ENCODE data around the gene CTNNA1. TPM values are rescaled to one million over a fixed set of nuclear protein-coding genes. Genes with fewer than 3 reads are reported as not detected.

The CTNNA1 gene
- total RNA-seq, 2 donors from 2014 or later = 13.7 to 20.9 TPM

DNA sequence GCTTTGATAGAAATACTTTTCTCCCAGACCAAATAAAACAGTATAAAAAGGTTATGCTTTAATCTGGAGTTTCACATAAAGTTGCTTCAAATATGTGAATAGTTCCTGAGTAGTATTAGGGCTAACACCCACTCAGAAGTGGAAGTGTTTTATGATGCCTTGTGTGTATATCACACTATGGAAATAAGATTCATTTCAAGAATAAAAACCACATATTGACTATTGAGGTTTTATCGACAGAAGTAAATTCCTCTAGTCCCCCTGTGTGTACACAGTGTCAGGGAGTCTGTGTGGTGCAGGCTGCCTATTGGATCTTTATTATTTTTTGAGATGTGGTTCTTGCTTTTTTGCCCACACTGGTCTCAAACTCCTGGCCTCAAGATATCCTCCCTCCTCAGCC lies 142.7 kb downstream of the CTNNA1 start:
- ATAC-seq (no peak), DNase-seq (no peak)
- no peaks in the 10 kb centered on the region for H3K27me3 Mint-ChIP-seq
- peaks cover 3% of the 10 kb centered on the region for H3K4me1 Mint-ChIP-seq
- no peaks in the 10 kb centered on the region for H3K9me3 ChIP-seq (ENCODE audit: control insufficient read depth, low read length, poor library complexity, severe bottlenecking)
- H3K27ac Mint-ChIP-seq = no peak overlapping the region
- H3K36me3 Mint-ChIP-seq (ENCODE audit: low read depth) = peaks cover 4% of the 10 kb centered on the region
- no peak overlapping the region for H3K4me3 Mint-ChIP-seq

DNA sequence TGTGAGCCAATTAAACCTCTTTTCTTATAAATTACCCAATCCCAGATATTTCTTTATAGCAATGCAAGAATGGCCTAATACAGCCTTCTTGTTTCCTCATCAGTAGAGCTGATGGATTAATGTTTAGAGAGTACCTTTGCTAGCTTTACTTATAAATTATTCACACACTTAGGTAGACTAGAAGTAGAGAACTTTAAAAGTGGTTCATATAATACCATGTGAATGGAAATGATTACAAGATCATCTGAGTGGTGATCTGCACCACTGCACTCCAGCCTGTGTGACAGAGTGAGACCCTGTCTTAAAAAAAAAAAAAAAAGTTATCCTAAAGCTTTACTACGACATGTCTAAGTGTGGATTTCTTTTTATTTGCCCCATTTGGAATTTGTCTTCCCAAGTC lies 145.1 kb downstream of the CTNNA1 start:
- no peak for ATAC-seq
- no peak overlapping the region for H3K4me3 Mint-ChIP-seq
- H3K27ac Mint-ChIP-seq = no peak overlapping the region

DNA sequence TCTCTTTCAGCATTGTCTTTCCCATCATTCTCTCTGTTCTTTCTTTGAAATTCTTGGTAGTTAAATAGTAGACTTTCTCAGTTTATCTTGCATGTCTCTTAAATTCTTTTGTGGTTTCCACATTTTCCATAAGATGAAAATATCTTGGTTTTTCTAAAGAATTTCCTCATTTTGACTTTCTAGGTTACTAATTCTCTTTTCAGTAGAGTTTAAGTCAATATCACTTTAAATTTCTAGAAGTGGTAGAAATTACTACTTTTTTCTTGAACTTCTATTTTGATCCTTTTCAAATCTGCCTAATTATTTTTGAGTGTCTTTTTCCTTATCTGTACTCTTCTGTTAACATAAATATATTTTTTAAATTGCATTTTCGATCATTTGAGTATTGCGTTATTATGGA lies 145.5 kb downstream of the CTNNA1 start:
- Mint-ChIP-seq H3K4me1 (peaks cover 7% of the 10 kb centered on the region), H3K36me3 (ENCODE audit: low read depth) (peaks cover 4% of the 10 kb centered on the region), H3K4me3 (no peak overlapping the region), H3K27ac (no peak overlapping the region), H3K27me3 (no peaks in the 10 kb centered on the region)
- ATAC-seq = no peak
- no peak for DNase-seq
- H3K9me3 ChIP-seq (ENCODE audit: control insufficient read depth, low read length, poor library complexity, severe bottlenecking) = no peaks in the 10 kb centered on the region

More for the DNA sequence above, 145.1 kb downstream of the CTNNA1 start:
- DNase-seq = no peak
- H3K27me3 Mint-ChIP-seq = no peaks in the 10 kb centered on the region
- peaks cover 4% of the 10 kb centered on the region for H3K36me3 Mint-ChIP-seq (ENCODE audit: low read depth)
- H3K9me3 ChIP-seq (ENCODE audit: control insufficient read depth, low read length, poor library complexity, severe bottlenecking) = no peaks in the 10 kb centered on the region
- H3K4me1 Mint-ChIP-seq = peaks cover 7% of the 10 kb centered on the region

DNA sequence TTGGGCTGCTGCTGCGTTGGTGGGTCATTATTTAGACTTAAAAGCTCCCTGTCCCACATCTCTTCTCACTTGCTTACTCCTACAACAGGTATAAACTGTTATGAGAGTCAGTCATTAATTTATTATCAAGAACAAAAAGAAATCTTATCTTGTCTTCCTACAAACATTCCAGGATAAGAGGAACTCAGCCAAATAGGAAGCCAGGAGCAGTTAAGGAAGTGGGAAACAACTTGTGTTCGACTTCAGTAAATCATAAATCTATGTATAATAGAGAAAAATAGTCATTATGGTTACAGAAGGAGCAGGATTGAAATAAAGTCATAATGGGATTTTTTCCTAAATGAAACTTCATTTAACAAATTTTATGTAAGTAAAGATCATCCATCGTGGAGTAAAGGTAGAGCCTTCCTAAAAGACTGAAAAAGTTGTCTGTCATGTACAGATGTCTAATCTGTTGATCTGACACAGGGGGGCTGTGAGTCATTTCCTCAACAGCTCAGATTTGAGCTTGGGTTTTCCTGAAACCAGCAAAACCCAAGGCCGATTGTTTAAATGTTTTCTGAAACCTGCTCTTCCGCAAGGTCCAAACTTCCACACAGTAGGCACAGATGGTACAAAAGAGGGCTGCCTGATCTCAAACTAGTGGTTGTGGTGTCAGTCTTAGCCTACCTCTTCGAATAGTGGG lies 147.2 kb downstream of the CTNNA1 start:
- peaks cover 4% of the 10 kb centered on the region for H3K36me3 Mint-ChIP-seq (ENCODE audit: low read depth)
- no peaks in the 10 kb centered on the region for H3K9me3 ChIP-seq (ENCODE audit: control insufficient read depth, low read length, poor library complexity, severe bottlenecking)
- ATAC-seq = no peak
- DNase-seq = no peak
- H3K4me1 Mint-ChIP-seq = peaks cover 7% of the 10 kb centered on the region
- H3K27me3 Mint-ChIP-seq = no peaks in the 10 kb centered on the region
- H3K27ac Mint-ChIP-seq = no peak overlapping the region
- no peak overlapping the region for H3K4me3 Mint-ChIP-seq

DNA sequence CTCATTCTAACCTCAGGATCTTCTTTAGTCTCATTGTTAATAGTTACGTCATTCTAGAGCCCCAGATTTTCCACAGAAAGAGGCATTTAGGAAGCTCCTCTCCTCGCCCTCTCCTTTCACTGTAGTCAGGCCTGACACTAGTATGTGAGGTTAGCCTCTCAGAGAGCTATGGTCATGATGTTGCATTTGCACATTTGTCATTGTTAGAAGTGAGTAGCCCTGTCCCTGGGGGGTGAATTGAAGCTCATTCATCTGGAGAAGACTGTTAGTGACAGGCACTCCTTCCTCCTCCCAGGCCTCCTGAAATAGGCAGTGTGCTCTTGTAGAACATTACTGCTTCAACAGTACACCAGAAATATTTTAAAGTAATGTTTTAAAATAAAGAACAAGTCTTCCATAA lies 148.5 kb downstream of the CTNNA1 start:
- Mint-ChIP-seq H3K4me3 (no peak overlapping the region), H3K27me3 (no peaks in the 10 kb centered on the region), H3K36me3 (ENCODE audit: low read depth) (peaks cover 4% of the 10 kb centered on the region), H3K27ac (no peak overlapping the region), H3K4me1 (peaks cover 7% of the 10 kb centered on the region)
- DNase-seq = no peak
- H3K9me3 ChIP-seq (ENCODE audit: control insufficient read depth, low read length, poor library complexity, severe bottlenecking) = no peaks in the 10 kb centered on the region
- no peak for ATAC-seq

DNA sequence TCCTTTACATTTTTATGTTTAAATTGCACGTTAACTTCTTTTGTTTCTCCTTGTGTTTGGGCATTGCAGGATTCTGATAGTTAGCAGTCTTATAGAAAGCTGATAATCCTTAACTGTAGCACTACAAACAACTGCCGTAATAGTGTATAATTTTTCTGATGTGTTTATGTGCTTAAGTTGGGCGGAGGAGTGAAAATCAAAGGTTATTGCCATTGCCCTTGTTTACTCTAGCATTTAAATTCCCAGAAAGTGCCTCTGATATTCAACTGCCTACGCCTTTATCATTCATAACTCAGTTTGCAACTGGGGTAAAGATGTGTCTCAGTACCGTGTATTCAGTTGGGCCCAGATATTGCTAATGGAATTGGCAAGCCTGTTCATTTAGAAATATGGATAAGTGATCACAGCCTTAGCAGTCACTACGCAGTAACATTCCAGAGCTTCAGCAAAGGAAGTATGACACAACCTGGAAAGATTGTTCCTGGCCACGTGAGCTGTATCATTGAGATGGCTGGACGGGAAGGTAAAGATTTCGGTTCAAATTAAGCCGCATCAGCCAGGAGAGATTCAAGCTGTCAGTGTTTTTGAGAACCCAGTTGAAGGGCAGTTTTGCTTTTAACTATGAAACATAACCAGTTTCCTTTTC lies 150.0 kb downstream of the CTNNA1 start:
- peaks cover 7% of the 10 kb centered on the region for H3K4me1 Mint-ChIP-seq
- DNase-seq (no peak), ATAC-seq (no peak)
- H3K36me3 Mint-ChIP-seq (ENCODE audit: low read depth) = peaks cover 7% of the 10 kb centered on the region
- no peaks in the 10 kb centered on the region for H3K27me3 Mint-ChIP-seq
- no peaks in the 10 kb centered on the region for H3K9me3 ChIP-seq (ENCODE audit: control insufficient read depth, low read length, poor library complexity, severe bottlenecking)
- no peak overlapping the region for H3K27ac Mint-ChIP-seq
- H3K4me3 Mint-ChIP-seq = no peak overlapping the region

DNA sequence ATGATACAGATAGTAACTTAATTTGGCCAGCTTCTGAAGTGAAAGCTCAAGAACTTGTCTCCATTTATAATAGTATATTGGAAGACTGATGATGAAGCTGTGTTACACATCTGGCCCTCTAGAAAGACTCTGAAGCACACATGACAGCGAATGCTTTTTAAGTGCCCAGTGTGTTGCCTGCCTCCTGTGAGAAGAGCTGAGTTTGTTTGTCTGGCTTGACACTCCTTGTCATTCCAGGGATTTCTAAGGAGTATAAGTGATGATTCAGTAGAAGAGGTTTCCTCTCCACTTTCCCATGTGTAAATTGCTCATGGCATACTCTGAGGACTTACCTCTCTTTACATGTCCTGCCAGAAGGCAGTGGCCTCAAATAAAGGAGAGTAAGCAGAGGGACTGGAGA lies 152.3 kb downstream of the CTNNA1 start:
- Mint-ChIP-seq H3K4me3 (no peak overlapping the region), H3K36me3 (ENCODE audit: low read depth) (peaks cover 4% of the 10 kb centered on the region), H3K27ac (no peak overlapping the region), H3K4me1 (peaks cover 11% of the 10 kb centered on the region), H3K27me3 (no peaks in the 10 kb centered on the region)
- ATAC-seq (no peak), DNase-seq (no peak)
- H3K9me3 ChIP-seq (ENCODE audit: control insufficient read depth, low read length, poor library complexity, severe bottlenecking) = no peaks in the 10 kb centered on the region

DNA sequence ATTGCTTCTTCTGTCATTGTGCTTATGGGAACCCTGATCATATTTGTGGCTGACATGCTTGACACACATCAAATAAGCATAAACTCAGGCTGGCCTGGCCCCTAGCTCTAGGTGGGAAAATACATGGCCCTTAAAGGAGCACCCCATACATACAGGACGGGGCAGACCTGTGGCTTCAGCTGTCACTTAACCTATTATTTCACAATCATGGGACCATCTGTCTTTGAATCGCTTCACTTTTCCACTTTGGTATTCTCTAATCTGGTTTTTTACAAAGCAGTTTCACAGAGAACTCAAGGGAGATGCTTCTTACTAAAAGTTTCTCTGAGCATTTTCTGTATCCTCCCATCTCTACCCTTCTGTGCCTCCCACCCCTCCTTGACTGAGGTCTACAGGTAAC lies 156.5 kb downstream of the CTNNA1 start:
- Mint-ChIP-seq H3K27ac (no peak overlapping the region), H3K4me1 (peaks cover 6% of the 10 kb centered on the region), H3K4me3 (no peak overlapping the region), H3K27me3 (no peaks in the 10 kb centered on the region), H3K36me3 (ENCODE audit: low read depth) (peaks cover 5% of the 10 kb centered on the region)
- H3K9me3 ChIP-seq (ENCODE audit: control insufficient read depth, low read length, poor library complexity, severe bottlenecking) = no peaks in the 10 kb centered on the region
- ATAC-seq (no peak), DNase-seq (no peak)

DNA sequence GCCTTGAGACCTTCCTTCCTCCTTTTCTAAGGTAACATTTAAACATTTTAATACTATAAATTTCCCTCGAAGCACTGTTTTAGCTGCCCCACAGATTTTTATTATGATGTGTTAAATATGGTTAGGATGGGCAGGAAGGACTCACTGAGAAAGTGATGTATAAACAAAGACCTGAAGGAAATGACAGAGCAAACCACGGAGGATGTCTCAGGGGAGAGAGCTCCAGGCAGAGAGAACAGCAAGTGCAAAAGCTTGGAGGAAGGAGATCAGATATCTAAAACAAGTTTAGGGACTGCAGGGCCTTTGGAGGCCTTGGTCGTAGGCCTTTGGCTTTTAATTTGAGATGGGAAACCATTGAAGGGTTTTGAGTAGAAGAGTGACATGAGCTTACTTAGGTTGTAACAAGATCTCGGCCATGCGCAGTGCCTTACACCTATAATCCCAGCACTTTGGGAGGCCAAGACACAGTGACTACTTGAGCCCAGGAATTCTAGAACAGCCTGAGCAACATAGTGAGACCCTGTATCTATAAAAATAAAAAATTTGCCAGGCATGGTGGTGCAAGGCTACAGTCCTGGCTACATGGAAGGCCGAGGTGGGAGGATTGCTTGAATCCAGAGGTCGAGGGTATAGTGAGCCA lies 157.4 kb downstream of the CTNNA1 start:
- Mint-ChIP-seq H3K4me3 (no peak overlapping the region), H3K36me3 (ENCODE audit: low read depth) (peaks cover 5% of the 10 kb centered on the region), H3K27me3 (no peaks in the 10 kb centered on the region), H3K4me1 (peaks cover 6% of the 10 kb centered on the region), H3K27ac (no peak overlapping the region)
- no peaks in the 10 kb centered on the region for H3K9me3 ChIP-seq (ENCODE audit: control insufficient read depth, low read length, poor library complexity, severe bottlenecking)
- ATAC-seq (no peak), DNase-seq (no peak)

DNA sequence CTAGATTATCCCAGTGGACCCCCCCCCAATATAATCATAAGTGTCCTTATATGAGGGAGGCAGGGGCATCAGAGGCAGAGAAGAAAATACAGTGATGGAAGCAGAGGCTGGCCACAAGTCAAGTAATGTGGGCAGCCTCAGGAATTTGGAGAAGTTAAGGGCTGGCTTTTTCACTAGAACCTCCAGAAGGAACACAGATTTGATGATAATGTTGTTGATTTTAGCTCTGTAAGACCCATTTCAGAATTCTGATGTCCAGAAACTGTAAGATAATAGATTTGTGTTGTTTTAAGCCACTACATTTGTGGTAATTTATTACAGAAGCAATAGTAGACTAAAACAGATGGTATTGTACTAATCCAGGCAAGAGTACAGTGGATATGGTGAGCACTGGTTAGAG lies 158.2 kb downstream of the CTNNA1 start:
- ATAC-seq (no peak), DNase-seq (no peak)
- H3K9me3 ChIP-seq (ENCODE audit: control insufficient read depth, low read length, poor library complexity, severe bottlenecking) = no peaks in the 10 kb centered on the region
- Mint-ChIP-seq H3K4me3 (no peak overlapping the region), H3K36me3 (ENCODE audit: low read depth) (peaks cover 5% of the 10 kb centered on the region), H3K4me1 (peaks cover 6% of the 10 kb centered on the region), H3K27me3 (no peaks in the 10 kb centered on the region), H3K27ac (no peak overlapping the region)

DNA sequence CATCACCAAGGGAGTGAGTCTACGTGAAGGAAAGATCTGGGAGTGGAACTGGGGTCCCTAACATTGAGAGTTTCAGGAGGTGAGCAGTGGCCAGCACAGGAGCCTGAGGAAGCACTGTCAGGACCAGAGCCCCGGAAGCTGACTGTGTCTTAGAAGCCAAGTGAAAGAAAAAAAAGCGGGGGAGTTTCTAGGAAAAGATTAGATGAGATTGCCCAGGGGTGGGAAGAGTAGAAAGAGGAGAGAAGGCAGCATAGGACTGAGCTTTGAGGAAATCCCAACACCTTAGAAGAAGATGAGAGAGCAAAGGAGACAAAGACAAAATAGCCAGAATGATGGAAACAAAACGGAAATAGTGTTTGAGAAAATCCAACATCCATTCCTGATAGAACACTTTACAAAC lies 158.9 kb downstream of the CTNNA1 start:
- ATAC-seq (no peak), DNase-seq (no peak)
- peaks cover 6% of the 10 kb centered on the region for H3K4me1 Mint-ChIP-seq
- peaks cover 2% of the 10 kb centered on the region for H3K36me3 Mint-ChIP-seq (ENCODE audit: low read depth)
- no peaks in the 10 kb centered on the region for H3K27me3 Mint-ChIP-seq
- no peak overlapping the region for H3K4me3 Mint-ChIP-seq
- no peak overlapping the region for H3K27ac Mint-ChIP-seq
- H3K9me3 ChIP-seq (ENCODE audit: control insufficient read depth, low read length, poor library complexity, severe bottlenecking) = no peaks in the 10 kb centered on the region

DNA sequence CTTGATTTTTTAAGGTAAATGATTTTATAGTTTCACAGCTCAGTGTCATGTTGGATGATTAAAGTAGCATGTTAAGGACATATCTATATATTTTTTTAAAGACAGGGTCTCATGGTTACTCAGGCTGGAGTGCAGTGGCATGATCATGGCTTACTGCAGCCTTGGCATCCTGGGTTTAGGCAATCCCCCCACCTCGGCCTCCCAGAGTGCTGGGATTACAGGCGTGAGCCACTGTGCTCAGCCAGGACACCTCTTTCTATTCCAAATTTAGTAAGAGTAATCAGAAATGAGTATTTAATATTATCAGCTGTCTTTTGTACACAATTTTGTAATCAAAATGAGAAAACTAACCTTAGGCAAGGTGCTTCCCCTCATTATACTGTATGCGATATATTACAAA lies 160.5 kb downstream of the CTNNA1 start:
- ATAC-seq (no peak), DNase-seq (no peak)
- Mint-ChIP-seq H3K27me3 (no peaks in the 10 kb centered on the region), H3K4me1 (peaks cover 6% of the 10 kb centered on the region), H3K36me3 (ENCODE audit: low read depth) (peaks cover 2% of the 10 kb centered on the region), H3K27ac (no peak overlapping the region), H3K4me3 (no peak overlapping the region)
- no peaks in the 10 kb centered on the region for H3K9me3 ChIP-seq (ENCODE audit: control insufficient read depth, low read length, poor library complexity, severe bottlenecking)

DNA sequence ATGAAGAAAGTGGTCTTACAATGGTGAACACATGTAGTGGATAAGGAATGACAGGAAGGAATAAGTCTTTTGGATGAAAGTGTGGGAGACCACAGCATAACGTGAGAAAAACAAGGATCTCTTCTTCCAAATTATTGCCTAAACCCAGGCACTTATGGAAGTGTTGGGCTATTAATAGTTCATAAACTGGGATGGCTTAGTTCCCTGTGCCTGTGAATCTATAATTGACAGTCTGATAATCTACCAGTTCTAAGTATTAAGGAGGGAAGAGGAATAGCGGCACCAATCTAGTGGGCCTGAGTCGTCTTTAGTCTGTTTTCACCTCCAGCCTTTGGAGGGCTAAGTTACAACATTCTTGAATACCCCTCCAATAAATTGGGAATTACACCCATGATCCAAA lies 161.1 kb downstream of the CTNNA1 start:
- ATAC-seq = no peak
- no peaks in the 10 kb centered on the region for H3K9me3 ChIP-seq (ENCODE audit: control insufficient read depth, low read length, poor library complexity, severe bottlenecking)
- H3K4me1 Mint-ChIP-seq = peaks cover 6% of the 10 kb centered on the region
- H3K36me3 Mint-ChIP-seq (ENCODE audit: low read depth) = peaks cover 2% of the 10 kb centered on the region
- no peak overlapping the region for H3K4me3 Mint-ChIP-seq
- no peak overlapping the region for H3K27ac Mint-ChIP-seq
- DNase-seq = no peak
- H3K27me3 Mint-ChIP-seq = no peaks in the 10 kb centered on the region

DNA sequence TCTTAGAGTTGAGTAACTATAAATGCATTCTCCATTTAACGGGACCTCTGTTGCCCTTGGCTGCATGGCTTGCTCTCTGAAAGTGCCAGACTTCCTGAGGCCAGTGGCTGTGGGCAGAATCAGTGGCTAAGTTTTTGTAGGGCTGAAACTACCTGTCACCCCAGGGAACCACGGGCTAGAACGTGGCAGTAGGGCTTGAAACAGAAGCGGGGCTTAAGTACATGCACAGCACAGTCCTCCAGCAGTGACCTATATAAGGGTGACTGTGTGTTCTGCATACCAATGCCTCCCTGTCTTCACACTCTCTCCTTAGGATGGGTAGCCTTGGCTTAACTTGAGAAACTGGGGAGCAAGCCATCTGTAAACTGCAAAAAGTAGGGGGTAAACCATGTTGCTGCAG lies 165.5 kb downstream of the CTNNA1 start:
- Mint-ChIP-seq H3K27me3 (no peaks in the 10 kb centered on the region), H3K4me3 (no peak overlapping the region), H3K27ac (no peak overlapping the region), H3K36me3 (ENCODE audit: low read depth) (no peaks in the 10 kb centered on the region), H3K4me1 (no peaks in the 10 kb centered on the region)
- DNase-seq = no peak
- ATAC-seq = no peak
- H3K9me3 ChIP-seq (ENCODE audit: control insufficient read depth, low read length, poor library complexity, severe bottlenecking) = no peaks in the 10 kb centered on the region

All from T-helper 17 cell (primary cell).